K562 treated with DMSO at 1 percent for 24 hours (cell line): ENCODE data around the gene PDE8A. TPM values are rescaled to one million over a fixed set of nuclear protein-coding genes. Genes with fewer than 3 reads are reported as not detected.

ENCODE experiments used
- total RNA-seq: library from RNA; unstranded; fragments of 300-600 nt; gene quantifications from 2 replicates; pipeline ENCODE4 v1.2.3, GENCODE V29; 2022; ENCODE audit warnings: low read depth; ENCODE audit not compliant: insufficient read depth

PDE8A gene
- total RNA-seq: 10.8 and 13.1 TPM in 2 replicates

GRCh38 chr15:84981711-84982300 lies at the start of gene PDE8A:
PDE8A (plus strand) TSS chr15:84981856; CDS start chr15:84982163, 307 bp downstream.

Other genes with a start within 250 kb of the PDE8A start
- 18.7 and 20.7 TPM in 2 replicates for gene ZNF592, start 233.3 kb upstream of the PDE8A start, total RNA-seq
- 0.50 and 1.1 TPM in 2 replicates for gene ALPK3, start 164.5 kb upstream of the PDE8A start, total RNA-seq
- gene SLC28A1, start 97.2 kb upstream of the PDE8A start, total RNA-seq: not detected in 2 replicates